Measurements from ENCODE around the gene MBOAT2.

Gene MBOAT2

GRCh38 chr2:9017411-9017810 is 13.9 kb upstream of the MBOAT2 start:
- DNase-seq, result no peak

GRCh38 chr2:9015998-9016397 is 12.5 kb upstream of the MBOAT2 start:
- no peak for DNase-seq

GRCh38 chr2:9013403-9013802 is 9.9 kb upstream of the MBOAT2 start:
- DNase-seq, result no peak

- DNase-seq, result no peak
These were observed 7.4 kb upstream of the MBOAT2 start for GRCh38 chr2:9010866-9011265.

GRCh38 chr2:9008951-9009664 is 5.6 kb upstream of the MBOAT2 start:
- DNase-seq, result no peak

GRCh38 chr2:9006368-9006767 is 2.9 kb upstream of the MBOAT2 start:
- DNase-seq, result no peak

- DNase-seq, result peak; percentile 35
These were observed 1.1 kb upstream of the MBOAT2 start for GRCh38 chr2:9004338-9005204.

- no peak for DNase-seq
These were observed 193 bp downstream of the MBOAT2 start for GRCh38 chr2:9003366-9003615.

- DNase-seq, result peak; percentile 31
These were observed 683 bp downstream of the MBOAT2 start for GRCh38 chr2:9002637-9003365.

- DNase-seq, result no peak
These were observed 1.2 kb downstream of the MBOAT2 start for GRCh38 chr2:9002313-9002636.

GRCh38 chr2:9001778-9002177 is 1.7 kb downstream of the MBOAT2 start:
- no peak for DNase-seq

GRCh38 chr2:9001229-9001628 is 2.3 kb downstream of the MBOAT2 start:
- DNase-seq, result no peak

- DNase-seq, result no peak
These were observed 3.0 kb downstream of the MBOAT2 start for GRCh38 chr2:9000442-9000841.

- no peak for DNase-seq
These were observed 3.7 kb downstream of the MBOAT2 start for GRCh38 chr2:8999797-9000196.

- no peak for DNase-seq
These were observed 4.4 kb downstream of the MBOAT2 start for GRCh38 chr2:8999102-8999446.

- no peak for DNase-seq
These were observed 4.9 kb downstream of the MBOAT2 start for GRCh38 chr2:8998418-8999101.

- DNase-seq, result no peak
These were observed 5.9 kb downstream of the MBOAT2 start for GRCh38 chr2:8997631-8998030.

GRCh38 chr2:8997108-8997507 is 6.4 kb downstream of the MBOAT2 start:
- DNase-seq, result no peak

GRCh38 chr2:8996006-8996405 is 7.5 kb downstream of the MBOAT2 start:
- DNase-seq, result no peak

- DNase-seq, result no peak
These were observed 9.1 kb downstream of the MBOAT2 start for GRCh38 chr2:8994386-8994785.

- no peak for DNase-seq
These were observed 9.6 kb downstream of the MBOAT2 start for GRCh38 chr2:8993902-8994278.

GRCh38 chr2:8993196-8993901 is 10.1 kb downstream of the MBOAT2 start:
- no peak for DNase-seq

GRCh38 chr2:8992643-8993042 is 10.8 kb downstream of the MBOAT2 start:
- DNase-seq, result no peak

Measured in 8988T (cell line).